ENCODE results near the gene ADPRH.
"Not testable (repeated sequence)": the region's sequence is repeated elsewhere in the genome, so short reads cannot be mapped to it uniquely, and the experiment has no call there.

The ADPRH gene

GRCh38 chr3:119541547-119541946 is 37.7 kb upstream of the ADPRH start:
- H3K27ac ChIP-seq, result no peak overlapping the region

GRCh38 chr3:119542168-119542767 is 37.0 kb upstream of the ADPRH start:
- no peak for TF ChIP-seq CTCF (IDR thresholded peaks at IDR 0.05)
- TF ChIP-seq ZFX (IDR thresholded peaks at IDR 0.05; ENCODE audit: borderline replicate concordance), result no peak
- H3K27ac ChIP-seq, result no peak overlapping the region

More at GRCh38 chr3:119541547-119541946, 37.7 kb upstream of the ADPRH start:
- TF ChIP-seq ZFX (IDR thresholded peaks at IDR 0.05; ENCODE audit: borderline replicate concordance), result no peak
- TF ChIP-seq CTCF (IDR thresholded peaks at IDR 0.05), result no peak

GRCh38 chr3:119543147-119543546 is 36.1 kb upstream of the ADPRH start:
- no peak for TF ChIP-seq ZFX (IDR thresholded peaks at IDR 0.05; ENCODE audit: borderline replicate concordance)
- TF ChIP-seq CTCF (IDR thresholded peaks at IDR 0.05), result no peak
- H3K27ac ChIP-seq, result no peak overlapping the region

GRCh38 chr3:119547227-119547626 is 32.1 kb upstream of the ADPRH start:
- H3K27ac ChIP-seq, result no peak overlapping the region
- TF ChIP-seq ZFX (IDR thresholded peaks at IDR 0.05; ENCODE audit: borderline replicate concordance) (no peak), CTCF (IDR thresholded peaks at IDR 0.05) (no peak)

- no peak for TF ChIP-seq ZFX (IDR thresholded peaks at IDR 0.05; ENCODE audit: borderline replicate concordance)
- no peak for TF ChIP-seq CTCF (IDR thresholded peaks at IDR 0.05)
- H3K27ac ChIP-seq, result no peak overlapping the region
Observed at GRCh38 chr3:119548341-119548740, 31.0 kb upstream of the ADPRH start.

- TF ChIP-seq CTCF (IDR thresholded peaks at IDR 0.05) (no peak), ZFX (IDR thresholded peaks at IDR 0.05; ENCODE audit: borderline replicate concordance) (no peak)
- no peak overlapping the region for H3K27ac ChIP-seq
Observed at GRCh38 chr3:119550192-119550910, 28.9 kb upstream of the ADPRH start.

- H3K27ac ChIP-seq, result no peak overlapping the region
- TF ChIP-seq CTCF (IDR thresholded peaks at IDR 0.05) (no peak), ZFX (IDR thresholded peaks at IDR 0.05; ENCODE audit: borderline replicate concordance) (no peak)
Observed at GRCh38 chr3:119551598-119551997, 27.7 kb upstream of the ADPRH start.

GRCh38 chr3:119552928-119553327 is 26.4 kb upstream of the ADPRH start:
- not testable (repeated sequence) for H3K27ac ChIP-seq
